GM19043 (cell line): ENCODE measurements around the gene GFI1.
"Not testable (repeated sequence)": the region's sequence is repeated elsewhere in the genome, so short reads cannot be mapped to it uniquely, and the experiment has no call there.

Experiments used
- ATAC-seq: cut with Tn5 transposase; IDR thresholded peaks from one replicate; pipeline ENCODE4 v1.9.1; 2021; ENCODE audit warnings: low read depth; ENCODE audit not compliant: unreplicated experiment

Gene GFI1

GRCh38 chr1:92486251-92487077 lies at the start of gene GFI1:
Gene GFI1 (minus strand): TSS chr1:92486925. CDS start chr1:92483487, 3,438 bp downstream.
- ATAC-seq, result peak; percentile 21

- not testable (repeated sequence) for ATAC-seq
Observed at GRCh38 chr1:92532371-92532770, 45.6 kb upstream of the GFI1 start.

GRCh38 chr1:92531939-92532338 lies 45.2 kb upstream of the GFI1 start:
- ATAC-seq, result not testable (repeated sequence)

- no peak for ATAC-seq
Observed at GRCh38 chr1:92527670-92528069, 40.9 kb upstream of the GFI1 start.

- ATAC-seq, result not testable (repeated sequence)
Observed at GRCh38 chr1:92524944-92525590, 38.3 kb upstream of the GFI1 start.

GRCh38 chr1:92519043-92519442 lies 32.3 kb upstream of the GFI1 start:
- ATAC-seq, result no peak

- ATAC-seq, result no peak
Observed at GRCh38 chr1:92516574-92516973, 29.8 kb upstream of the GFI1 start.

GRCh38 chr1:92515796-92516201 lies 29.1 kb upstream of the GFI1 start:
- no peak for ATAC-seq

GRCh38 chr1:92511541-92511940 lies 24.8 kb upstream of the GFI1 start:
- ATAC-seq, result peak; percentile 73

- no peak for ATAC-seq
Observed at GRCh38 chr1:92509619-92510018, 22.9 kb upstream of the GFI1 start.

- ATAC-seq, result no peak
Observed at GRCh38 chr1:92505015-92505692, 18.4 kb upstream of the GFI1 start.

- no peak for ATAC-seq
Observed at GRCh38 chr1:92504291-92505014, 17.7 kb upstream of the GFI1 start.

GRCh38 chr1:92503926-92504285 lies 17.2 kb upstream of the GFI1 start:
- ATAC-seq, result no peak

GRCh38 chr1:92503043-92503925 lies 16.6 kb upstream of the GFI1 start:
- ATAC-seq, result no peak

- no peak for ATAC-seq
Observed at GRCh38 chr1:92502247-92502646, 15.5 kb upstream of the GFI1 start.

- ATAC-seq, result no peak
Observed at GRCh38 chr1:92500552-92500951, 13.8 kb upstream of the GFI1 start.

GRCh38 chr1:92495392-92496063 lies 8.8 kb upstream of the GFI1 start:
- ATAC-seq, result no peak

- no peak for ATAC-seq
Observed at GRCh38 chr1:92494485-92495141, 7.9 kb upstream of the GFI1 start.

- no peak for ATAC-seq
Observed at GRCh38 chr1:92493139-92493538, 6.4 kb upstream of the GFI1 start.
